Glutamatergic neuron (in vitro differentiated cells): ENCODE results near the gene LHFPL3. TPM values are rescaled to one million over a fixed set of nuclear protein-coding genes. Genes with fewer than 3 reads are reported as not detected.

Source experiments
- DNase-seq: peaks from one replicate; pipeline ENCODE4 v3.0.0; 2022
- H3K27ac Mint-ChIP-seq: one replicate; pipeline ENCODE4 v1.8.0; 2020; ENCODE audit warnings: mild to moderate bottlenecking, mixed read lengths, inconsistent platforms; ENCODE audit not compliant: unreplicated experiment
- H3K27me3 Mint-ChIP-seq: one replicate; pipeline ENCODE4 v1.8.0; 2020; ENCODE audit warnings: mild to moderate bottlenecking, moderate library complexity, mixed read lengths, inconsistent platforms; ENCODE audit not compliant: unreplicated experiment
- H3K36me3 Mint-ChIP-seq: one replicate; pipeline ENCODE4 v1.8.0; 2020; ENCODE audit warnings: mild to moderate bottlenecking, mixed read lengths, inconsistent platforms; ENCODE audit not compliant: unreplicated experiment
- H3K4me1 Mint-ChIP-seq: one replicate; pipeline ENCODE4 v1.8.0; 2020; ENCODE audit warnings: mild to moderate bottlenecking, low read depth, mixed read lengths, inconsistent platforms; ENCODE audit not compliant: unreplicated experiment
- H3K4me3 Mint-ChIP-seq: one replicate; pipeline ENCODE4 v1.8.0; 2020; ENCODE audit warnings: mild to moderate bottlenecking, mixed read lengths, inconsistent platforms; ENCODE audit not compliant: unreplicated experiment
- H3K9me3 Mint-ChIP-seq: one replicate; pipeline ENCODE4 v1.8.0; 2020; ENCODE audit warnings: mild to moderate bottlenecking, moderate library complexity, mixed read lengths, inconsistent platforms; ENCODE audit not compliant: unreplicated experiment
- total RNA-seq: library from RNA; stranded (reverse); fragmentation: NEBNext Ultra II Directional; extraction: Animal tissue kit (Norgen Biotek cat#: 25700); gene quantifications from one replicate; pipeline ENCODE4 v1.2.1, GENCODE V29; 2021; ENCODE audit not compliant: unreplicated experiment
- TF ChIP-seq, protein P1 (sequence below): fragments of 200-600 bp; sonication (generic); IDR thresholded peaks from one replicate; pipeline ENCODE4 v1.5.0; 2021; ENCODE audit not compliant: partially characterized antibody, unreplicated experiment

The LHFPL3 gene
- total RNA-seq, 1 donor from 2014 or later, result not detected

DNA sequence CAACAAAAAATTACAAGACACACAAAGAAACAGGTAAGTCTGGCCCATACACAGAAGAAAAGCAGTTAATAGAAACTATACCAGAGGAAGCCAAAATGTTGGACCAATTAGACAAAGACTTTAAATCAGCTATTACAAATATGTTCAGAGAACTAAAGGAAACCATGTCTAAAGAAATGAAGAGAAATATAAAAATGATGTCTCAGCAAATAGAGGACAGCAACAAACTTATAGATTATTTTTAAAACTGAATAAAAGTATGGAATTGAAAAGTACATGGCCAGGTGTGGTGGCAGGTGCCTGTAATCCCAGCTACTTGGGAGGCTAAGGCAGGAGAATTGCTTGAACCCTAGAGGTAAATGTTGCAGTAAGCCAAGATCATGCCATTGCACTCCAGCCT is 58.5 kb downstream of the LHFPL3 start:
- TF ChIP-seq, protein P1, sequence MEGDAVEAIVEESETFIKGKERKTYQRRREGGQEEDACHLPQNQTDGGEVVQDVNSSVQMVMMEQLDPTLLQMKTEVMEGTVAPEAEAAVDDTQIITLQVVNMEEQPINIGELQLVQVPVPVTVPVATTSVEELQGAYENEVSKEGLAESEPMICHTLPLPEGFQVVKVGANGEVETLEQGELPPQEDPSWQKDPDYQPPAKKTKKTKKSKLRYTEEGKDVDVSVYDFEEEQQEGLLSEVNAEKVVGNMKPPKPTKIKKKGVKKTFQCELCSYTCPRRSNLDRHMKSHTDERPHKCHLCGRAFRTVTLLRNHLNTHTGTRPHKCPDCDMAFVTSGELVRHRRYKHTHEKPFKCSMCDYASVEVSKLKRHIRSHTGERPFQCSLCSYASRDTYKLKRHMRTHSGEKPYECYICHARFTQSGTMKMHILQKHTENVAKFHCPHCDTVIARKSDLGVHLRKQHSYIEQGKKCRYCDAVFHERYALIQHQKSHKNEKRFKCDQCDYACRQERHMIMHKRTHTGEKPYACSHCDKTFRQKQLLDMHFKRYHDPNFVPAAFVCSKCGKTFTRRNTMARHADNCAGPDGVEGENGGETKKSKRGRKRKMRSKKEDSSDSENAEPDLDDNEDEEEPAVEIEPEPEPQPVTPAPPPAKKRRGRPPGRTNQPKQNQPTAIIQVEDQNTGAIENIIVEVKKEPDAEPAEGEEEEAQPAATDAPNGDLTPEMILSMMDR, result no peak
- Mint-ChIP-seq H3K4me1 (no peaks in the 10 kb centered on the region), H3K27ac (no peak overlapping the region), H3K27me3 (no peaks in the 10 kb centered on the region), H3K4me3 (no peak overlapping the region), H3K36me3 (peaks cover 15% of the 10 kb centered on the region), H3K9me3 (peaks cover 2% of the 10 kb centered on the region)
- DNase-seq, result no peak

DNA sequence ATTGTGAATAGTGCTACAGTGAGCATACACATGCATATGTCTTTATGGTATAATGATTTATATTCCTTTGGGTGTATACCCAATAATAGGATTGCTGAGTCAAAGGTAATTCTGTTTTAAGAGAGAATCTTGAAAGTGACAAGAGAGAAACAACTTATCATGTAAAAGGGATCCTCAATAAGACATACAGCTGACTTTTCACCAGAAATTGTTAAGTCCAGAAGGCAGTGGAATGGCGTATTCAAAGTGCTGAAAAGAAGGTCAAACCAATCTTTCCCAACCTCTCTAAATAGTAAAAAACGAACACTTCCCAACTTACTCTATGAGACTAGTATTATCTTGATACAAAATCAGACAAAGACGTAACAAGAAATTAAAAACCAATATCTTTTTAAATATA is 59.8 kb downstream of the LHFPL3 start:
- TF ChIP-seq, protein P1, result no peak
- Mint-ChIP-seq H3K4me3 (no peak overlapping the region), H3K27ac (no peak overlapping the region), H3K36me3 (peaks cover 15% of the 10 kb centered on the region), H3K27me3 (no peaks in the 10 kb centered on the region), H3K4me1 (no peaks in the 10 kb centered on the region), H3K9me3 (peaks cover 2% of the 10 kb centered on the region)
- DNase-seq, result no peak

DNA sequence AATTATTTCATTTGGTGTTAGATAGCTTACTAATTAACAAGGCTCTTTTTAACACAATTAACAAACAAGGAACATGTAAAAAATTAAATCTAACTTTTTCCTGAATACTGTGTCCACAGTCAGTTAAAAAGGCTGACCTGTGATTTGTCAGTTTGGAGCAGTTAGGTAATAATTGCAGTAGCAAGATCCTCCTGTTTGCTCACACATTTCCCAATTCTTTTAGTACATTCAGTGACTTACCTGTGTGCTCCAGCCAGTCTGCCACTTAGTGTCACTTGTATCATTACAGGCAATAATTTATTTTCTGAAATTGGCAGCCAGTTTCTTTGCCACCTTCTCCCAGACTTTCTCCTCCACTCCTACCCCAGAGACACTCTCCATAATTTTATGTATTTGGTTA is 66.8 kb downstream of the LHFPL3 start:
- H3K4me1 Mint-ChIP-seq, result no peaks in the 10 kb centered on the region
- H3K4me3 Mint-ChIP-seq, result no peak overlapping the region

DNA sequence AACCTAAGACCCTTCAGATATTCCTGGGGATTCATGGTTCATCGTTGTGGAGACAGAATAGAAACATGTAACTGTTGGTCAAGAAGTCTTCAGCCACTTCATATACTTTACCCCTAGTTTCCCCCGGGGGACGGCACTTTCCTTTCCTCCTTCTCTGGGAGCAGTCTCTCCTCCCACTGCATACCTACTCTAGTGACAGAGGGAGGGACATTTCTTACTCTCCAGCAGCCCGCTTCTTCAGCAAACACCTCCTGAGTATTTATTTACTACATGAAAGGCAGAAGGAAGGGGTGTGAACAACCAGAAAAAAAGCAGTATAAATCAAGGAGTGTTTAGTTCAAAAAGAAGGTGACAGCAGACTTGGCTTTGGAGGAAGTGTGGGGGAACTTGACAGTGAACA is 69.0 kb downstream of the LHFPL3 start:
- Mint-ChIP-seq H3K9me3 (no peaks in the 10 kb centered on the region), H3K27me3 (no peaks in the 10 kb centered on the region), H3K4me3 (no peak overlapping the region), H3K36me3 (no peaks in the 10 kb centered on the region), H3K27ac (no peak overlapping the region), H3K4me1 (no peaks in the 10 kb centered on the region)
- no peak for DNase-seq
- TF ChIP-seq, protein P1, result no peak

More for the DNA sequence above, 66.8 kb downstream of the LHFPL3 start:
- Mint-ChIP-seq H3K27ac (no peak overlapping the region), H3K36me3 (no peaks in the 10 kb centered on the region), H3K27me3 (no peaks in the 10 kb centered on the region), H3K9me3 (peaks cover 2% of the 10 kb centered on the region)
- TF ChIP-seq, protein P1, result no peak
- DNase-seq, result no peak

DNA sequence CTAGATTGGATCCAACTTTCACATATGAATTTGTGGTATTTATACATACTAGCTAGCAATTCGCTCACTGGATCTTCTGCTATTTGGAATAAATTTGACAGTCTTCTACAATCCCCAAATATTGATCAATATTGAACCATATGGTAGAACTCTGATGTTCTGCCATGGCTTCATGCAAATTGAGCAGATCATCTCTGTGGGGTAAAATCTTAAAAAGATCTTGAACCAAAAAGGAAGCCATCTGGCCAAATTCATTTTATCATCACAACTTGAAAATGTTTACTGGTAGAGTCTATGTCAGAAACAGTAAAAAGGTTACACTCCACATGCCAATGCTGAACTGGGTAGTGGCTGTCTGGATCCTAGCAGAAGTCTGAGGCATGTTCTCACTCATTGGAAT is 80.0 kb downstream of the LHFPL3 start:
- H3K27me3 Mint-ChIP-seq, result no peaks in the 10 kb centered on the region
- no peaks in the 10 kb centered on the region for H3K4me1 Mint-ChIP-seq
- no peaks in the 10 kb centered on the region for H3K9me3 Mint-ChIP-seq
- H3K4me3 Mint-ChIP-seq, result no peak overlapping the region
- no peak for DNase-seq
- TF ChIP-seq, protein P1, result no peak
- H3K27ac Mint-ChIP-seq, result no peak overlapping the region
- no peaks in the 10 kb centered on the region for H3K36me3 Mint-ChIP-seq
